Heart left ventricle (tissue), 16 donors: Measurements from ENCODE around the gene WAC. TPM values are rescaled to one million over a fixed set of nuclear protein-coding genes. Genes with fewer than 3 reads are reported as not detected.

ENCODE experiments used
- ATAC-seq, 4 donors: fragments of 200-7000 bp; cut with Tn5 transposase; one replicate each; pipeline ENCODE4 v1.9.1; 2020 to 2022; ENCODE audit warnings: moderate library complexity in 4 of 4, mild to moderate bottlenecking in 3 of 4, moderate number of reproducible peaks in 1 of 4
- DNase-seq, 5 donors: peaks; one replicate each; pipeline ENCODE4 v3.0.0-alpha.2; 2020
- H3K27ac ChIP-seq, 12 donors: fragments of 200-600 bp; sonication (generic) in 4 of 12; one replicate each; pipeline versions ENCODE4 v1.5.0 to v1.8.0; 2016 to 2022; ENCODE audit warnings: mild to moderate bottlenecking in 2 of 12
- H3K27me3 ChIP-seq, 9 donors: fragments of 200-600 bp; sonication (generic) in 2 of 9; one replicate each; pipeline versions ENCODE4 v1.5.1 to v1.8.0; 2016 to 2022; ENCODE audit warnings: mild to moderate bottlenecking in 3 of 9
- H3K36me3 ChIP-seq, 9 donors: fragments of 200-600 bp; sonication (generic) in 2 of 9; one replicate each; pipeline versions ENCODE4 v1.5.0 to v1.8.0; 2018 to 2022; ENCODE audit warnings: mild to moderate bottlenecking in 2 of 9
- H3K4me1 ChIP-seq, 12 donors: fragments of 200-600 bp; sonication (generic) in 4 of 12; one replicate each; pipeline versions ENCODE4 v1.5.0 to v1.8.0; 2016 to 2022; ENCODE audit warnings: mild to moderate bottlenecking in 3 of 12
- H3K4me3 ChIP-seq, 12 donors: fragments of 200-600 bp; sonication (generic) in 4 of 12; one replicate each; pipeline versions ENCODE4 v1.5.0 to v1.8.0; 2017 to 2022; ENCODE audit warnings: mild to moderate bottlenecking in 9 of 12, moderate library complexity in 4 of 12
- H3K9me3 ChIP-seq, 12 donors: fragments of 200-600 bp; sonication (generic) in 4 of 12; one replicate each; pipeline versions ENCODE4 v1.5.0 to v1.8.0; 2016 to 2022; ENCODE audit warnings: mild to moderate bottlenecking in 1 of 12
- POLR2A ChIP-seq, 2 donors: fragments of 450-650 bp; IDR thresholded peaks; one replicate each; pipeline ENCODE4 v1.6.1; 2017; ENCODE audit warnings: antibody characterized with exemption in 2 of 2, mild to moderate bottlenecking in 2 of 2, moderate library complexity in 2 of 2
- WGBS, 4 donors: extraction: QIAGEN DNeasy Blood & Tissue Kit in 2 of 4; methylation state at CpG; one replicate each; pipeline versions ENCODE4 v1.1.5 to v1.1.7; 2013 to 2018; 5-methylcytosine and 5-hydroxymethylcytosine counted together
- intact Hi-C, 10 donors: fragments of 100-400 bp; cut with DNase I; formaldehyde crosslinking; loops; one replicate each; pipeline versions ENCODE4 v1.11.1 to v1.14.2; 2022
- polyA plus RNA-seq, 2 donors: library from polyadenylated mRNA; stranded (reverse); fragments of 200-250 nt; gene quantifications; one replicate each; pipeline ENCODE4 v1.2.3, GENCODE V29; 2013
- total RNA-seq, 9 donors: library from RNA; depleted of rRNA in 2 of 9; stranded (reverse); fragments of >200 nt in 2 of 9; fragmentation: NEBNext Ultra II Directional in 3 of 9; extraction: Animal tissue kit (Norgen Biotek cat#: 25700) in 3 of 9; gene quantifications; one replicate each; pipeline versions ENCODE4 v1.1.0 to v1.2.4, GENCODE V29; 2016 to 2023
- TF ChIP-seq, protein P1 (sequence below), 12 donors: fragments of 200-600 bp; sonication (generic) in 4 of 12; IDR thresholded peaks; one replicate each; pipeline versions ENCODE4 v1.5.0 to v1.8.0; 2018 to 2022; ENCODE audit warnings: antibody characterized with exemption in 12 of 12, mild to moderate bottlenecking in 5 of 12
- donor health status: ischemic (EF 13 %, LVEDD 7.1; RV severe dilation, severe dysfunction).
- donor health status: healthy with polysubstance abuse.
- donor health status: DM: no; HTN: yes; CAD: no.
- donor health status: DM: no; HTN: no; CAD: no.
- donor health status: ischemic (EF 25% LVEDD 6.9; RV normal size, moderate dysfunction).
- donor health status: ischemic (EF 25% LVEDD 5.7; RV mildly dilated, moderate dysfunction).
- donor health status: healthy.
- donor health status: DM: yes; HTN: yes; CAD: no.
- donor health status: ischemic (EF 35%, LVEDD 5.7; RV mildly dilated, moderate dysfunction).
- donor health status: nonischemic (EF 11% LVEDD 7.7; RV severe dilation, severe dysfunction).
- donor health status: DM: yes; HTN: yes; CAD: no.
- donor health status: PGD.
- donor health status: ischemic (EF 29% LVEDD 5.4; RV normal size, mild dysfunction).
- donor health status: nonischemic (EF 23%, LVEDD 6.1; RV moderate dilation, normal function).

The WAC gene
- total and polyA plus RNA-seq, 11 donors: 16.8 to 124 (median 103) TPM

DNA sequence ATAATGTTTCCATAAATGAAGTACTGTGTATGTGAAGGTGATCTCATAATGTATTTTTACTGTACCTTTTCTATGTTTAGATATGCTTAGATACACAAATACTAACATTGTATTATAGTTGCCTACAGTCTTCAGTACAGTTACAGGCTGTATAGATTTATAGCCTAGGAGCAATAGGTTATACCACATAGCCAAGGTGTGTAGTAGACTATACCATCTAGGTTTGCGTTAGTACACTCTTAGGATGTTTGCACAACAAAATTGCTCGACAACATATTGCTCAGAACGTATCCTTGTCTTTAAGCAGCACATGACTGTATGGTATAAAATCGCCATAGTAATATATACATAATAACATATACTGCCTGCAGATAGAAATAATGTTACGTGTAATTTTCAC, 42.9 kb downstream of the WAC start:
- 50 to 71% (median 66%) methylated on average over 5 of the region's 5 CpGs for WGBS, 4 donors
- intact Hi-C loops: no loop called here
- TF ChIP-seq, protein P1, sequence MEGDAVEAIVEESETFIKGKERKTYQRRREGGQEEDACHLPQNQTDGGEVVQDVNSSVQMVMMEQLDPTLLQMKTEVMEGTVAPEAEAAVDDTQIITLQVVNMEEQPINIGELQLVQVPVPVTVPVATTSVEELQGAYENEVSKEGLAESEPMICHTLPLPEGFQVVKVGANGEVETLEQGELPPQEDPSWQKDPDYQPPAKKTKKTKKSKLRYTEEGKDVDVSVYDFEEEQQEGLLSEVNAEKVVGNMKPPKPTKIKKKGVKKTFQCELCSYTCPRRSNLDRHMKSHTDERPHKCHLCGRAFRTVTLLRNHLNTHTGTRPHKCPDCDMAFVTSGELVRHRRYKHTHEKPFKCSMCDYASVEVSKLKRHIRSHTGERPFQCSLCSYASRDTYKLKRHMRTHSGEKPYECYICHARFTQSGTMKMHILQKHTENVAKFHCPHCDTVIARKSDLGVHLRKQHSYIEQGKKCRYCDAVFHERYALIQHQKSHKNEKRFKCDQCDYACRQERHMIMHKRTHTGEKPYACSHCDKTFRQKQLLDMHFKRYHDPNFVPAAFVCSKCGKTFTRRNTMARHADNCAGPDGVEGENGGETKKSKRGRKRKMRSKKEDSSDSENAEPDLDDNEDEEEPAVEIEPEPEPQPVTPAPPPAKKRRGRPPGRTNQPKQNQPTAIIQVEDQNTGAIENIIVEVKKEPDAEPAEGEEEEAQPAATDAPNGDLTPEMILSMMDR (IDR thresholded peaks at IDR 0.05): no peak
- no peak for TF ChIP-seq POLR2A (IDR thresholded peaks at IDR 0.05)
- H3K27me3 ChIP-seq: no peaks in the 10 kb centered on the region
- H3K4me3 ChIP-seq: no peak overlapping the region
- peaks cover 0 to 93% (median 63%) of the 10 kb centered on the region in 12 donors for H3K4me1 ChIP-seq
- peaks cover 0 to 30% (median 7%) of the 10 kb centered on the region in 9 donors for H3K36me3 ChIP-seq
- H3K27ac ChIP-seq: no peak overlapping the region
- ATAC-seq (no peak), DNase-seq (no peak)
- no peaks in the 10 kb centered on the region for H3K9me3 ChIP-seq

DNA sequence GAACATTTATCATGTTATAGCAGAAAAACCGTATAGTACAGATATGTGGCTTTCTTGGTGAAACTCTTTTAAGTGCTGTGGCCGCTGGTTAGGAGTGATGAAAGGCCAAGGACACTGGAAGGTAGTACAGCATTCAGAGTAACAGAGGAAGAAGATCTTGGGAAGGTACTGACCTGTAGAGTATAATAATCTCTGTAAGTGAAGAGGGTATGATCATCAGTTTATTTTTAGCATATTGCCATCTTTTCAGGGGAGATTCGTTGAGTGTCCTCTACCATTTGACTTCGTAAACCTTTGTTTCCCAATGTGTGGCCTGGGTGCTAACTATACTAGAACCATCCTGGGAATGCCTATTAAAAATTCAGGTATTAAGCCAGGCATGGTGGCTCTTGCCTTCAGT, 44.6 kb downstream of the WAC start:
- Histone ChIP-seq H3K4me3 (no peak overlapping the region), H3K27me3 (no peaks in the 10 kb centered on the region), H3K4me1 (peaks cover 0 to 98% (median 64%) of the 10 kb centered on the region in 12 donors), H3K36me3 (peaks cover 0 to 31% (median 4%) of the 10 kb centered on the region in 9 donors), H3K9me3 (no peaks in the 10 kb centered on the region), H3K27ac (no peak overlapping the region)
- DNase-seq (no peak), ATAC-seq (peak in 3 of 4 donors; percentile 28 to 40 (median 37))
- intact Hi-C loops: no loop called here
- WGBS, 4 donors: 48 to 58% (median 55%) methylated on average over 4 of the region's 4 CpGs
- TF ChIP-seq, protein P1 (IDR thresholded peaks at IDR 0.05): no peak
- no peak for TF ChIP-seq POLR2A (IDR thresholded peaks at IDR 0.05)

DNA sequence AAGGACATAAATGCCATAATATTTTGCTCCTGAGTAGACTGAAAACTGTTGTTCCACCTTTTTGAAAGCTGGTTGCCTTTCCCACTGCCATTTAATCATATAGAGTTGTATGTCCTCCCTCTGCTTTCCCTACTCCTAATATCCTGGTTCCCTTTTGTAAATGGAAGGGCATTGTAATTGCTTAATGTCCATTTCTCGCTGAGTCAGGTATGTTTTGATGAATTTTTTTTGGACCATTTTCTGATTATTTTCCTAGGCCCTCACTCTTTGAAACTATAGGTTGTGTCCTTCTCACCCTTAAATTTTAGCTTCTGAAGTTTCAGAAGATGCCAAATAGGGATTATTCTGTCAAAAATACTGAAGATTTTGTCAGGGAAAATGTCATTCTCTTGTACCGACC, 45.5 kb downstream of the WAC start:
- H3K9me3 ChIP-seq: no peaks in the 10 kb centered on the region
- TF ChIP-seq POLR2A (IDR thresholded peaks at IDR 0.05): no peak
- TF ChIP-seq, protein P1 (IDR thresholded peaks at IDR 0.05): no peak
- no peaks in the 10 kb centered on the region for H3K27me3 ChIP-seq
- intact Hi-C loops: no loop called here
- H3K36me3 ChIP-seq: peaks cover 0 to 29% (median 11%) of the 10 kb centered on the region in 9 donors
- H3K4me3 ChIP-seq: no peak overlapping the region
- ATAC-seq (no peak), DNase-seq (no peak)
- WGBS, 4 donors: 92 to 96% (median 95%) methylated on average over 2 of the region's 2 CpGs
- H3K4me1 ChIP-seq: peaks cover 0 to 94% (median 56%) of the 10 kb centered on the region in 12 donors
- H3K27ac ChIP-seq: no peak overlapping the region

DNA sequence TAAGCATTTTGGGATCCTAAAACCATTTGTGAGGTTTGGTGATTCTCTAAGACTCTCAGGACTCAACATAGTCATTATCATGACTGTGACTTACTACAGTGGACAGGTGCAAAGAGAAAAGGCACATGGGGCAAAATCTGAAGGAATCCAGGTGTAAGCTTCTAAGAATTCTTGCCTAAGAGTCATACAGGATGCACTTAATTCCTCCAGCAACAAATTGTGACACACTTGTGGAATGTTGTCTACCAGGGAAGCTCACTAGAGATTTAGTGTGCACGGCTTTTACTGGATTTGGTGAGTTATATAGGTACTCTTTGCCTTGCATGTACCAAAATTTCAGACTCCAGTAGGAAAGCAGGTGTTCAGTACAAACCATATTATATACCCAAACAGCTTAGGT, 47.9 kb downstream of the WAC start:
- Histone ChIP-seq H3K9me3 (no peaks in the 10 kb centered on the region), H3K4me1 (peaks cover 0 to 85% (median 47%) of the 10 kb centered on the region in 12 donors), H3K27me3 (no peaks in the 10 kb centered on the region), H3K4me3 (no peak overlapping the region), H3K27ac (no peak overlapping the region), H3K36me3 (peaks cover 0 to 43% (median 27%) of the 10 kb centered on the region in 9 donors)
- no peak for TF ChIP-seq POLR2A (IDR thresholded peaks at IDR 0.05)
- 93 to 100% (median 94%) methylated on average over 1 of the region's 1 CpG for WGBS, 4 donors
- DNase-seq: no peak
- intact Hi-C loops: loop anchor here in 2 of 10 donors (5.0 to 10.0 kb wide), 2 partner anchors 49 to 156 kb away; partner anchors contain the start of gene WAC (in 1 of the 2)
- ATAC-seq: no peak

DNA sequence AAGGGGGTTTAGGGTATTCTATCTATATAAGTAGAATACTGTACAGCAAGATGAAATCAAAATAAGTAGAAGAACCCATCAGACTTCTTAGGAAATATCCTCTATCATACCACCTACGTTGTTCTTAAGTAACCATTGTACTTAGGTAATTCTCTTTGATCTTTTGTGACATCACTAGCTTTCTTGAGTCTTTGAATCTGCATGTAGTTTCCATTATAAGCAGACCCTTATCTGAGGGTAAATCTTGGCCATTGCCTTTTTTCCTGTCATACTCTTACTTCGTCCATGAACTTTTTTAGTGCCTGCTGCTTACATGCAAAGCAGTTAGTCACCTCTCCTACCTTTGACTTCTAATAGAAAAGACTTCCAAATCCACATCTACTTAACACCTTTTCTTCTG, 49.0 kb downstream of the WAC start:
- ATAC-seq (peak in 1 of 4 donors; percentile 16), DNase-seq (no peak)
- TF ChIP-seq, protein P1 (IDR thresholded peaks at IDR 0.05): no peak
- no peak for TF ChIP-seq POLR2A (IDR thresholded peaks at IDR 0.05)
- Histone ChIP-seq H3K4me3 (no peak overlapping the region), H3K4me1 (peaks cover 0 to 83% (median 40%) of the 10 kb centered on the region in 12 donors), H3K27me3 (no peaks in the 10 kb centered on the region), H3K9me3 (no peaks in the 10 kb centered on the region), H3K27ac (no peak overlapping the region), H3K36me3 (peaks cover 0 to 50% (median 28%) of the 10 kb centered on the region in 9 donors)
- intact Hi-C loops: loop anchor here in 2 of 10 donors (5.0 to 10.0 kb wide), 2 partner anchors 50 to 157 kb away; partner anchors contain the start of gene WAC (in 1 of the 2)
- WGBS, 4 donors: 49 to 63% (median 59%) methylated on average over 2 of the region's 2 CpGs
